ENCODE data around the gene MAPK8. TPM values are rescaled to one million over a fixed set of nuclear protein-coding genes. Genes with fewer than 3 reads are reported as not detected.

The MAPK8 gene
- total and polyA plus RNA-seq, 2 of the 4 experiments (the other 2 are of a cell fraction) = 41.5 to 54.7 TPM

- ATAC-seq (ENCODE audit: low read depth) (no peak), DNase-seq (no peak)
- dilution Hi-C loops (cut with HindIII; ENCODE audit: low sequenced_read_pairs, unreplicated experiment) = no loop called here
- no peak overlapping the region for H2BK20ac ChIP-seq (ENCODE audit: low read depth, low read length)
- no peak overlapping the region for H3K4ac ChIP-seq (ENCODE audit: low read depth, low read length)
- H3K4me2 ChIP-seq (ENCODE audit: low read depth, low read length) = no peak overlapping the region
- H4K20me1 ChIP-seq (ENCODE audit: insufficient read depth, low read length) = no peaks in the 10 kb centered on the region
- no peak overlapping the region for H4K5ac ChIP-seq (ENCODE audit: low read depth, low read length)
- ChIA-PET CTCF (no interaction called here), POLR2A (ENCODE audit: unreplicated experiment) (no interaction called here)
- H3K9me3 ChIP-seq (ENCODE audit: control insufficient read depth, insufficient read depth, low read length) = no peaks in the 10 kb centered on the region
- H3K56ac ChIP-seq (ENCODE audit: extremely low read depth, insufficient read depth, low read length) = no peak overlapping the region
- no peaks in the 10 kb centered on the region for H3K79me1 ChIP-seq (ENCODE audit: low read depth in 1 of 2, low read length in 2 of 2)
- H3K27ac ChIP-seq (ENCODE audit: insufficient read depth, low read length) = no peak overlapping the region
- no peak overlapping the region for H4K8ac ChIP-seq (ENCODE audit: low read depth in 2 of 2, low read length in 2 of 2)
- no peak overlapping the region for H2AK5ac ChIP-seq (ENCODE audit: low read depth, low read length)
- H3K36me3 ChIP-seq (ENCODE audit: control insufficient read depth, insufficient read depth, low read length) = no peaks in the 10 kb centered on the region
- H3K4me1 ChIP-seq (ENCODE audit: control insufficient read depth, insufficient read depth, low read length) = no peaks in the 10 kb centered on the region
- no peak overlapping the region for H3K14ac ChIP-seq (replicated peaks; ENCODE audit: low read depth, low read length)
- no peak for TF ChIP-seq USF2 (IDR thresholded peaks at IDR 0.05; ENCODE audit: low read depth, low read length)
- TF ChIP-seq MAZ (IDR thresholded peaks at IDR 0.05; ENCODE audit: borderline replicate concordance, low read depth, low read length) = no peak
- no peak for TF ChIP-seq RFX5 (IDR thresholded peaks at IDR 0.05; ENCODE audit: low read depth, low read length)
- TF ChIP-seq NFE2L2 (IDR thresholded peaks at IDR 0.05; ENCODE audit: low read depth, low read length) = no peak
- no peak for TF ChIP-seq POLR2A (IDR thresholded peaks at IDR 0.05; ENCODE audit: low read depth, low read length)
- TF ChIP-seq ELK1 (IDR thresholded peaks at IDR 0.05; ENCODE audit: borderline replicate concordance, low read depth, low read length) = no peak
- TF ChIP-seq MXI1 (IDR thresholded peaks at IDR 0.05; ENCODE audit: borderline replicate concordance, low read depth, low read length) = no peak
- no peak for TF ChIP-seq RAD21 (IDR thresholded peaks at IDR 0.05; ENCODE audit: low read length)
- no peak for TF ChIP-seq CTCF (conservative IDR thresholded peaks at IDR 0.05; ENCODE audit: low read depth, low read length)
- TF ChIP-seq BHLHE40 (IDR thresholded peaks at IDR 0.05; ENCODE audit: low read depth, low read length) = no peak
- TF ChIP-seq MAFK (IDR thresholded peaks at IDR 0.05; ENCODE audit: low read depth, low read length) = no peak
- H3K18ac ChIP-seq (ENCODE audit: low read depth, low read length) = no peak overlapping the region
- no peak overlapping the region for H3K9ac ChIP-seq (ENCODE audit: low read depth, low read length)
- no CpG with 5 or more reads among the region's 4 CpGs for WGBS, 2 experiments (ENCODE audit: extremely low coverage in 2 of 2, insufficient read length in 1 of 2)
- no peak overlapping the region for H2BK120ac ChIP-seq (ENCODE audit: low read depth, low read length)
- H2BK15ac ChIP-seq (ENCODE audit: low read depth, low read length) = no peak overlapping the region
- no peak overlapping the region for H4K91ac ChIP-seq (ENCODE audit: insufficient read depth, low read depth, low read length)
- H3K4me3 ChIP-seq (ENCODE audit: insufficient read depth, low read depth, low read length) = no peak overlapping the region
- no peak overlapping the region for H2AFZ ChIP-seq (replicated peaks; ENCODE audit: low read length, poor library complexity)
- no peak overlapping the region for H2BK5ac ChIP-seq (ENCODE audit: low read depth, low read length, poor library complexity, severe bottlenecking)
- in situ Hi-C loops (cut with MboI; ENCODE audit: low sequenced_read_pairs) = no loop called here
- H2AK9ac ChIP-seq (replicated peaks; ENCODE audit: low read depth, low read length, poor library complexity) = no peak overlapping the region
- intact Hi-C loops (cut with micrococcal nuclease) = no loop called here
- H3K23ac ChIP-seq (ENCODE audit: low read depth, low read length) = no peak overlapping the region
- no peaks in the 10 kb centered on the region for H3K9me1 ChIP-seq (ENCODE audit: insufficient read depth, low read length)
- H3K27me3 ChIP-seq (ENCODE audit: control insufficient read depth, insufficient read depth, low read length) = peaks cover 33% of the 10 kb centered on the region
- BruUV-seq (replicated peaks) = no TSS peak
These were observed 9.8 kb upstream of the MAPK8 start for GRCh38 chr10:48296576-48297098.

All from IMR-90 (cell line).